HG03025 (cell line): ENCODE data around the gene CENATAC.
"Not testable (repeated sequence)": the region's sequence is repeated elsewhere in the genome, so short reads cannot be mapped to it uniquely, and the experiment has no call there.

Source experiments
- ATAC-seq: cut with Tn5 transposase; IDR thresholded peaks from one replicate; pipeline ENCODE4 v1.9.1; 2021; ENCODE audit warnings: mild to moderate bottlenecking, moderate library complexity; ENCODE audit not compliant: unreplicated experiment, low FRiP score

CENATAC gene

DNA sequence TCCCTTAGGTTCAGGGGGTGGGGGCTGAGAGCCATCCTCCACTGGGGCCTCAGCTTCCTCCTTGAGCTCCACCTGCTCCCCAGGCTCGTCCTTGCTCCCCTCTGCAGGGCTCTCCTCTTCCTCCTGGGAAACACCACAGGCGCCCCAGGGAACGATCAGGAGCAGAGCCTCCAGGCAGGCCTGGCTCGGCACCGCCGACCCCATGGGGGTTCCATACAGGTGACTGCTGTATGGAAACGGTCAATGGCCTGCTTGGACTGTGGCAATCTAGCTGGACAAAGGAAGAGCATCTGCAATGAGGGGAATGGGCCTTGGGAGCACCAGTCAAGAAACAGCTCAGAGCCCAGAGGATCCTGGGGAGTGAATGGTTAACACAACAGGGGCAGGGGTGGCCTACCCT is 51.1 kb downstream of the CENATAC start:
- ATAC-seq: no peak

- no peak for ATAC-seq
These were observed 53.7 kb downstream of the CENATAC start for GRCh38 chr11:119051440-119052162.

GRCh38 chr11:119052163-119052814 is 54.4 kb downstream of the CENATAC start:
- ATAC-seq: no peak

DNA sequence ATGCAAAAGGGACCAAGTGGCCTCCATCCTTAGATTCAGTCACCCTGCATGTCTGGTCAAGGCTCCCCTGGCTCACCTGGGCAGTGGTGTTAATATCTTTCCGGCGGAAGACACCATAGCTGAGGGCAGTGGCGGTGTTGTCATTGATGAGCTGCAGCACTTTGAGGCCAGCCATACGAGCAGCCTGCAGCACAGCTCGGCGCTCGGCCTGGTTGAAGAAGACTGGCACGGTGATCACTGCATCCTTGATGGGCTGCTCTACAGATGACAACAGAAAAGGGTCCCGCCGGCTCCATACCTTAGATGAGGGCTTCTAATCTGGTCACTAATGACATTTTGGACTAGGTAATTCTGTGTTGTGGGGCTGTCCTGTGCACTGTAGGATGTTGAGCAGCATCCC is 56.5 kb downstream of the CENATAC start:
- no peak for ATAC-seq

- no peak for ATAC-seq
These were observed 58.0 kb downstream of the CENATAC start for GRCh38 chr11:119055901-119056300.

DNA sequence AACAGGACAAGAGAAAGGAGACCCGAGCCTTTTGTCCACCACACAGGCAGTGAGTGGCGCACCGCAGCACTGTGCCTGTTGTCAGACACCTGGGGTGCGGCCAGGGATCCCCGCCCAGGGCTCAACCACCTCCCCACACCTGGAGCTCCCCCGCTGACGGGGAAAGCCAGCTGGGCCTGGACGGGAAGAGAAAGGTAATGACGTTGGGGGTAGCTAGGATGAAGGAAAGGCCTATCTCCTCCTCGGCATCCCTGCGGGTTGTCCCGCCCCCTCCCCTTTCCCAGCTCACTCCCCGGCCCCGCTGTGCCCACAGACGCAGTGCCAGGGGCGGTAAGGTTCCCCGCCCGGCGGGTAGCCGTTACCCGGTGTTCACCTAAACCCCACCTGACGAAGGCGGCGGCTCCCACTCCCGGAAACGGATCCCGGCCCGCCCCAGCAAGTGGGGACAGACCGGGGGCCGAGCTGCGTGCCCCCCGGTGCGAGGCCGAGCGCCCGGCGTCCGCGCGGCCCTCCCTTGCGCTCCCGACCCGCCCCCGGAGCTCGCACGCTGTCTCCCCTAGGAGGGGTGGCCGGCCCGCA is 58.6 kb downstream of the CENATAC start:
- ATAC-seq: peak; percentile 33

DNA sequence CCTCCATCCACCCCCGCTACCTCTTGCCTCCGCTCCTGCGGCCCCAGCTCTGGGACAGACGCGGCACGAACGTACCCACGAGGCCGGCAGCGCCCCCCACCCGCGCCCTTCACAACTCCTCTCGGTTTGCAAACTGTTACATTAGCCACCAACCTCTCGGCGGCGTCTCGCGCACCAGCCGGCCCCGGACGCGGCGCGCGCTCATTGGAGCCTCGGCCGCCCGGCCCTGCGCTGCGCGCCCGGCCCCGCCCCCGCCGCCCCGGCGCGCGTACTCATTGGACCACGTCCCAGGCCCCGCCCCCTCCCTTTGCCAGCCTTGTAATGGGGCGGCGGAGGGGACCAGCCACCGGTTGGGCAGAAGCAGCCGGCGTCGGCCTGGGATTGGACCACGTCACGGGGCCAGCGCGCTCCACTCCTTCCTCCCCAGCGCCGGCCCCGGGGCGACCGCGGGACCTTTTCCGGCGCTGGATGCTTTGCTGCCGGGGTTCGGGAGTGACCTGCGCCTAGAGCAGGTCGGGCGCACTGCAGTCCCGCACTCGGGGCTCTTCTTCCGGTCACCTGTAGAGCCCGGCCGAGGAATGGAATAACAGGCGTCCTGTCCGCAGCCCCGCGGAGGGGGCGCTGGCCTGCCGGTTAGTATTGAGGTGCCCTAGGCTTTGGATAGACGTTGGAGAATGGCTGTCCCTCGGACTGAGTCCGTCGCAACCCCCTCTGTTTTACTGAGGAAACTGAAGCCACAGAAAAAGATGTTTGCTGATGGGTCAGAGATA is 59.2 kb downstream of the CENATAC start, which contains the start of gene HYOU1:
HYOU1 (minus strand) TSS at position 206 of the 770 bp plus-strand sequence. CDS start 1,045 bp downstream, outside the sequence.
- peak; percentile 91 for ATAC-seq

GRCh38 chr11:119059128-119059527 is 61.2 kb downstream of the CENATAC start:
- not testable (repeated sequence) for ATAC-seq

DNA sequence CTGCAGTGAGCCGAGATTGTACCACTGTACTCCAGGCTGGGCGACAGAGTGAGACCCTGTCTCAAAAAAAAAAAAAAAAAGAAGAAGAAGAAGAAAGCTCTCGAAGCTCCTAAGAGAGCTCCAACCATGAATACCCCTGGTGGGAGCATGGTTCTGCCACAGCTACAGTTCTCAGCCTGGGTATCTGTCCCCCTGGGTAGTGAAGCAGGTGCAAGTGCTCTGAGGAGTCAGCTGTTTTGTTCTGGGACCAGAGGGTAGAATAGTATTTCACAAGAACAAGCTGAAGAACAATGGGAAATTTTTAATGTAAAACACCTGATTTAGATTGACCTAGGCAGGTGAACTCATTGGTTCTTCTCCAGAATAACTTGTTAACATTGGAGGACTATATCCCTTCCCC is 63.3 kb downstream of the CENATAC start:
- no peak for ATAC-seq

DNA sequence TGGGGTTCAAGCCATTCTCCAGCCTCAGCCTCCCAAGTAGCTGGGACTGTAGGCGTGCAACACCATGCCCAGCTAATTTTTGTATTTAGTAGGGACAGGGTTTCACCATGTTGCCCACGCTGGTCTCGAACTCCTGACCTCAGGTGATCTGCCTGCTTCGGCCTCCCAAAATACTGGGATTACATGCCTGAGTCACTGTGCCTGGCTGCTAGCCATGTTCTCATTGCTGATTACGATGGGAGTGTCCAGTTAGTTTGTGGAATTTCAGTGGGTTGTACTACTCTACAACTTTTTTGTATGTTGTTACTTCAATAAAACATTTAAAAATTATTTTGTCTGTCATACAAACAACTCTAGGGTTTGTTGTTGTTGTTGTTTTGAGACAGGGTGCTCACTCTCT is 64.8 kb downstream of the CENATAC start:
- no peak for ATAC-seq

- ATAC-seq: no peak
These were observed 67.4 kb downstream of the CENATAC start for GRCh38 chr11:119065369-119065768.
